A673 (cell line): ENCODE data around the gene AGAP2. TPM values are rescaled to one million over a fixed set of nuclear protein-coding genes. Genes with fewer than 3 reads are reported as not detected.

ENCODE experiments used
- BruUV-seq: library from RNA; stranded (reverse); fragments of 400-500 nt; replicated peaks from 2 replicates; lab custom pipeline; 2021; lab: Mats Ljungman, UMichigan
- CTCF ChIA-PET: fragments of 300-600 bp; sonication (Branson Sonifier 250); formaldehyde crosslinking; loops from one replicate; lab custom pipeline; 2022; ENCODE audit warnings: antibody characterized with exemption; lab: Charles Lee
- POLR2A ChIA-PET: fragments of 300-600 bp; sonication (Branson Sonifier 250); formaldehyde crosslinking; loops from one replicate; lab custom pipeline; 2022; ENCODE audit warnings: antibody characterized with exemption; ENCODE audit not compliant: low non-redundant PET; lab: Charles Lee
- DNase-seq: peaks from one replicate; pipeline ENCODE4 v3.0.0-alpha.2; 2015; ENCODE audit warnings: low spot score
- H3K27ac ChIP-seq: fragments of 200-600 bp; sonication (generic); 2 replicates; pipeline ENCODE4 v1.5.1; 2016; ENCODE audit warnings: mixed run types, low read depth, mild to moderate bottlenecking, mixed read lengths, antibody characterized with exemption, low read length; ENCODE audit not compliant: poor library complexity, severe bottlenecking
- H3K27me3 ChIP-seq: fragments of 200-600 bp; sonication (generic); replicated peaks from 2 replicates; pipeline ENCODE4 v1.6.1; 2017; ENCODE audit warnings: mixed run types, low read depth, mild to moderate bottlenecking, mixed read lengths, antibody characterized with exemption, low read length; ENCODE audit not compliant: insufficient read depth, poor library complexity
- H3K36me3 ChIP-seq: fragments of 200-600 bp; sonication (generic); 2 replicates; pipeline ENCODE4 v1.6.1; 2016; ENCODE audit warnings: mixed run types, mild to moderate bottlenecking, mixed read lengths, antibody characterized with exemption, low read length; ENCODE audit not compliant: insufficient read depth, poor library complexity, severe bottlenecking
- H3K4me1 ChIP-seq: fragments of 200-600 bp; sonication (generic); 2 replicates; pipeline ENCODE4 v1.6.1; 2017; ENCODE audit warnings: mixed run types, mild to moderate bottlenecking, mixed read lengths, antibody characterized with exemption, low read length; ENCODE audit not compliant: insufficient read depth, poor library complexity, severe bottlenecking
- H3K4me3 ChIP-seq: fragments of 200-600 bp; sonication (generic); 2 replicates; pipeline ENCODE4 v1.5.1; 2016; ENCODE audit warnings: low read depth, mixed run types, mild to moderate bottlenecking, mixed read lengths, low read length; ENCODE audit not compliant: poor library complexity, severe bottlenecking
- H3K9me3 ChIP-seq: fragments of 200-600 bp; sonication (generic); 2 replicates; pipeline ENCODE4 v1.6.1; 2016; ENCODE audit warnings: mixed run types, low read depth, mild to moderate bottlenecking, mixed read lengths, antibody characterized with exemption, low read length; ENCODE audit not compliant: poor library complexity, severe bottlenecking
- EZH2 ChIP-seq: fragments of 200-600 bp; sonication (generic); IDR thresholded peaks from 2 replicates; pipeline ENCODE4 v1.6.1; 2017; ENCODE audit warnings: borderline replicate concordance, low read depth, mild to moderate bottlenecking, mixed read lengths, antibody characterized with exemption, low read length; ENCODE audit not compliant: poor library complexity, severe bottlenecking
- intact Hi-C: fragments of 100-400 bp; cut with micrococcal nuclease; formaldehyde crosslinking; loops from one replicate; pipeline ENCODE4 v1.10.0; 2022; ENCODE audit not compliant: unreplicated experiment
- total RNA-seq: library from RNA; stranded (reverse); gene quantifications from 2 replicates; pipeline ENCODE4 v1.2.3, GENCODE V29; 2021
- TF ChIP-seq, protein P1 (sequence below): fragments of 300-800, 200-600 bp; sonication (generic); conservative IDR thresholded peaks from 2 replicates; pipeline ENCODE4 v1.5.1; 2017; ENCODE audit warnings: low read depth, mild to moderate bottlenecking, antibody characterized with exemption, low read length, moderate library complexity, mixed read lengths

The AGAP2 gene
- total RNA-seq, 1 experiment from 2014 or later: 4.0 TPM

DNA sequence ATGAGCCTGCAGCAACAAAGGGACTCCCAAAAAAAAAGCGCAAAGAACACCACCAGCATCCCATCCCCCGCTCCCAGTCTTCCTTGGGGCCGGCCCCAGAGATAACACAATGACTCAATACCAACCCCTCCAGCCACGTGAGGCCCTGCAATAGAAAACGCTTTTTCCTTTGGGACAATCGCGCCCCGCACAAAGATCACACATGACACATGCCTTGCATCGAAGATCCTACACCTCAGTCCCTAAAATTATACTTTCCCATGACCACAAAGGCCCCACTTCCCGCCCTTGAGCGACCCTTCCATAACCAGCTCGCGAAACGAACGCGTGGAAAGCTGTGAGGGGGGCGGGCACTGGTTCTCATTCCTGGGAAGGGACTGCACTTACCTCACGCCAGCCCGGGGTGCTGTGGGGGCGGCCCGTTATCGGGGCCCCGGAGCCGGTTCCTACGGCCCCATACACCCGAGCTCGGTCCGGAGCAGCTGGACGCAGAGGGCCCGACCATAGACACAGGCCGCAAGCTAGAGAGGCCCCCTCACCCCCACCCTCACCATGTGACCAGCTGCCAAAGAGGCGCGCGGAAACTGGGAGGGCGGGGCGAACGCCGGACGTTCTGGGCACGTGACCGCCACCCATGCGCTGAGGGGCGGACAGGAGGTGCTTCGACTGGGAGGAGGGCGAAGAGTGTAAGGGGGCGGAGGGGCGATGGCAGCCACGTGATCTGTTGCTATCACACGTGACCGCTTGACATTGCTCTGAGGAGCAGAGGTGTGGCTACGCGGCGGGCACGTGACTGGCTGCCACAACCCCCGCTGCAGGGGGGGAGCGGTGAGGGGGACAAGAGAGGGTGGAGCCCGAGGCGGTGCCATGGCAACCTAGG, 13.5 kb upstream of the AGAP2 start, which contains the start of gene CDK4:
TSS of gene CDK4 (minus strand) at position 523 of the 880 bp plus-strand sequence. CDS start 593 bp downstream, outside the sequence.
- TF ChIP-seq, protein P1, sequence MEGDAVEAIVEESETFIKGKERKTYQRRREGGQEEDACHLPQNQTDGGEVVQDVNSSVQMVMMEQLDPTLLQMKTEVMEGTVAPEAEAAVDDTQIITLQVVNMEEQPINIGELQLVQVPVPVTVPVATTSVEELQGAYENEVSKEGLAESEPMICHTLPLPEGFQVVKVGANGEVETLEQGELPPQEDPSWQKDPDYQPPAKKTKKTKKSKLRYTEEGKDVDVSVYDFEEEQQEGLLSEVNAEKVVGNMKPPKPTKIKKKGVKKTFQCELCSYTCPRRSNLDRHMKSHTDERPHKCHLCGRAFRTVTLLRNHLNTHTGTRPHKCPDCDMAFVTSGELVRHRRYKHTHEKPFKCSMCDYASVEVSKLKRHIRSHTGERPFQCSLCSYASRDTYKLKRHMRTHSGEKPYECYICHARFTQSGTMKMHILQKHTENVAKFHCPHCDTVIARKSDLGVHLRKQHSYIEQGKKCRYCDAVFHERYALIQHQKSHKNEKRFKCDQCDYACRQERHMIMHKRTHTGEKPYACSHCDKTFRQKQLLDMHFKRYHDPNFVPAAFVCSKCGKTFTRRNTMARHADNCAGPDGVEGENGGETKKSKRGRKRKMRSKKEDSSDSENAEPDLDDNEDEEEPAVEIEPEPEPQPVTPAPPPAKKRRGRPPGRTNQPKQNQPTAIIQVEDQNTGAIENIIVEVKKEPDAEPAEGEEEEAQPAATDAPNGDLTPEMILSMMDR: no peak
- no peak for TF ChIP-seq EZH2
- Histone ChIP-seq H3K36me3 (peaks cover 35% of the 10 kb centered on the region), H3K9me3 (no peaks in the 10 kb centered on the region), H3K27me3 (no peaks in the 10 kb centered on the region), H3K27ac (peak within 1 kb of the TSS; percentile 93), H3K4me3 (peak within 1 kb of the TSS; percentile 87), H3K4me1 (peaks cover 33% of the 10 kb centered on the region)
- intact Hi-C loops: no loop called here
- ChIA-PET CTCF (interaction anchor here (0.6 kb wide), 1 partner anchor 55 kb away, joined by 3 read pairs; no protein-coding TSS in a partner anchor), POLR2A (no interaction called here)
- peak; percentile 100 for DNase-seq
- BruUV-seq: TSS peak; percentile 75

DNA sequence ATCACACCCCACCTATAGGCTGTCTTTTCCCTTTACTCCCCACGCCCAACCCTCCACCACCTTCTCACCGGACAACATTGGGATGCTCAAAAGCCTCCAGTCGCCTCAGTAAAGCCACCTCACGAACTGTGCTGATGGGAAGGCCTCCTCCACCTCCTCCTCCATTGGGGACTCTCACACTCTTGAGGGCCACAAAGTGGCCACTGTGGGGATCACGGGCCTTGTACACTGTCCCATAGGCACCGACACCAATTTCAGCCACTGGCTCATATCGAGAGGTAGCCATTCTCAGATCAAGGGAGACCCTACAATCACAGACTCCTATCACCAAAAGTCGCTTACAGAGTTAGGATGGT, 12.9 kb upstream of the AGAP2 start:
- no TSS peak for BruUV-seq
- H3K27ac ChIP-seq: peak overlapping the region; percentile 93

DNA sequence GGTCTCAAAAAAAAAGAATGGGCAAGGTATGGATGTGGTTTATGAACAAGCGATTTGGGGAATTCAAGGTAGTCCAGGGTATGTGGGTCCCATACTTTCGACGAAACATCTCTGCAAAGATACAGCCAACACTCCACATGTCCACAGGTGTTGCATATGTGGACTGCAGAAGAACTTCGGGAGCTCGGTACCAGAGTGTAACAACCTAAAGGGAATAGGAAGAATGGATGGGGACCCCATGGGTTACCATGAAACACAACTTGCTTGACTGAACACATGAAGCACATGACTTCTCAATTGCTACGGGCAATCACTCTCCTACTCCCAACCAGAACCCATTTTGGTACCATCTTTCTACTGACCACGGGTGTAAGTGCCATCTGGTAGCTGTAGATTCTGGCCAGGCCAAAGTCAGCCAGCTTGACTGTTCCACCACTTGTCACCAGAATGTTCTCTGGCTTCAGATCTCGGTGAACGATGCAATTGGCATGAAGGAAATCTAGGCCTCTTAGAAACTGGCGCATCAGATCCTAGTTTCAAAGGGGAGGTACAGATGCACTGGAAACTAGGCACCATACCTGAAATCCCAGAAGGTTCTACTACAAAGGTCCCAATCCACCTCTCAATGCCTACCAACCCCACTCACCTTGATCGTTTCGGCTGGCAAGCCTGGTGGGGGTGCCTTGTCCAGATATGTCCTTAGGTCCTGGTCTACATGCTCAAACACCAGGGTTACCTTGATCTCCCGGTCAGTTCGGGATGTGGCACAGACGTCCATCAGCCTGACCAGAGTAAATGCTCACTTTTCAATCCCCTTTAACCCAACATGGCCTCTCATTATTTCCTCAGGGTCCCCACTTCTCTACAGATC, 12.3 kb upstream of the AGAP2 start:
- Histone ChIP-seq H3K36me3 (peaks cover 44% of the 10 kb centered on the region), H3K4me1 (peaks cover 29% of the 10 kb centered on the region), H3K27ac (peak overlapping the region; percentile 93), H3K9me3 (no peaks in the 10 kb centered on the region), H3K27me3 (no peaks in the 10 kb centered on the region), H3K4me3 (peak overlapping the region; percentile 87)
- intact Hi-C loops: no loop called here
- TF ChIP-seq, protein P1: no peak
- no peak for TF ChIP-seq EZH2
- POLR2A ChIA-PET: no interaction called here
- no peak for DNase-seq
- BruUV-seq: no TSS peak
- CTCF ChIA-PET: no interaction called here

More for the DNA sequence above, 12.9 kb upstream of the AGAP2 start:
- Histone ChIP-seq H3K27me3 (no peaks in the 10 kb centered on the region), H3K4me1 (peaks cover 31% of the 10 kb centered on the region), H3K9me3 (no peaks in the 10 kb centered on the region), H3K4me3 (peak overlapping the region; percentile 87), H3K36me3 (peaks cover 41% of the 10 kb centered on the region)
- TF ChIP-seq, protein P1: no peak
- no peak for TF ChIP-seq EZH2
- POLR2A ChIA-PET: no interaction called here
- CTCF ChIA-PET: no interaction called here
- intact Hi-C loops: no loop called here
- DNase-seq: no peak
